K562 (cell line): ENCODE measurements around the gene SLC29A2. TPM values are rescaled to one million over a fixed set of nuclear protein-coding genes. Genes with fewer than 3 reads are reported as not detected.

Experiments
- ATAC-seq: fragments of 200-7000 bp; cut with Tn5 transposase; 3 replicates; pipeline ENCODE4 v1.9.1; 2020; ENCODE audit warnings: moderate library complexity
- BruUV-seq: library from RNA; stranded (reverse); fragments of 400-500 nt; replicated peaks from 2 replicates; lab custom pipeline; 2021; lab: Mats Ljungman, UMichigan
- CTCF ChIA-PET: fragments of 300-600 bp; formaldehyde crosslinking; extraction: SDS; loops from one replicate; lab custom pipeline; 2021; ENCODE audit warnings: low intra/inter-chr PET ratio; lab: Yijun Ruan, JAX
- POLR2A ChIA-PET: fragments of 300-600, 350-650 bp; sonication (Branson Sonifier 250); formaldehyde crosslinking; extraction: SDS; loops from one replicate; lab custom pipeline; 2021; ENCODE audit warnings: antibody characterized with exemption, inconsistent platforms; lab: Yijun Ruan, JAX
- DNase-seq, 4 experiments: peaks; one replicate each; pipeline versions ENCODE4 v3.0.0 to v3.0.0-alpha.2; 2011 to 2018; ENCODE audit warnings: low spot score in 3 of 4, mixed read lengths in 3 of 4; ENCODE audit errors: extremely low read depth in 1 of 4
- FAIRE-seq: peaks from 2 replicates; lab custom pipeline; 2011; peaks lifted over from hg19 to GRCh38; lab: Jason Lieb, UNC
- H2AFZ ChIP-seq: 2 replicates; pipeline ENCODE4 v1.6.0; 2011; ENCODE audit warnings: low read depth, low read length, control low read depth, inconsistent platforms
- H3K27ac ChIP-seq: fragments of 200-600 bp; 3 replicates; pipeline ENCODE4 v1.8.0; 2011; ENCODE audit warnings: low read depth, mild to moderate bottlenecking, control low read depth, inconsistent platforms, low read length, moderate library complexity, mixed read lengths; ENCODE audit errors: extremely low read depth
- H3K27me3 ChIP-seq, 2 experiments: fragments of 300-600 bp in 1 of 2; 2 replicates in 1 of 2; 3 replicates in 1 of 2; pipeline versions ENCODE4 v1.6.0 to v1.8.0; 2011; ENCODE audit warnings: inconsistent platforms in 2 of 2, low read length in 2 of 2, mild to moderate bottlenecking in 1 of 2, mixed read lengths in 1 of 2, moderate library complexity in 1 of 2; ENCODE audit not compliant: control insufficient read depth in 2 of 2, insufficient read depth in 2 of 2
- H3K36me3 ChIP-seq: fragments of 300-600 bp; 3 replicates; pipeline ENCODE4 v1.8.0; 2011; ENCODE audit warnings: mild to moderate bottlenecking, low read length, inconsistent platforms; ENCODE audit not compliant: control insufficient read depth, insufficient read depth
- H3K4me1 ChIP-seq, 2 experiments: fragments of 200-600 bp in 1 of 2; replicated peaks in 1 of 2; 2 replicates in 1 of 2; 3 replicates in 1 of 2; pipeline versions ENCODE4 v1.5.1 to v1.8.0; 2011; ENCODE audit warnings: inconsistent platforms in 2 of 2, low read length in 2 of 2, mild to moderate bottlenecking in 1 of 2, mixed read lengths in 1 of 2, moderate library complexity in 1 of 2; ENCODE audit not compliant: control insufficient read depth in 2 of 2, insufficient read depth in 2 of 2
- H3K4me2 ChIP-seq: 2 replicates; pipeline ENCODE4 v1.6.1; 2011; ENCODE audit warnings: low read length, control low read depth, inconsistent platforms, mixed read lengths; ENCODE audit not compliant: insufficient read depth
- H3K4me3 ChIP-seq: fragments of 200-600 bp; sonication (generic), shearing (Covaris generic); 2 replicates; pipeline ENCODE4 v1.5.1; 2016; ENCODE audit warnings: control low read depth, inconsistent platforms
- H3K79me2 ChIP-seq: fragments of 200-600 bp; 3 replicates; pipeline ENCODE4 v1.8.0; 2011; ENCODE audit warnings: low read length, inconsistent platforms; ENCODE audit not compliant: control insufficient read depth, insufficient read depth
- H3K9ac ChIP-seq, 2 experiments: 2 replicates each; pipeline versions ENCODE4 v1.6.0 to v1.6.1; 2011; ENCODE audit warnings: low read depth in 2 of 2, low read length in 2 of 2, control low read depth in 1 of 2, inconsistent platforms in 1 of 2, mild to moderate bottlenecking in 1 of 2, mixed read lengths in 1 of 2; ENCODE audit not compliant: insufficient read depth in 1 of 2
- H3K9me1 ChIP-seq: one replicate; pipeline ENCODE4 v1.6.0; 2011; ENCODE audit warnings: inconsistent platforms, mild to moderate bottlenecking, low read length, moderate library complexity; ENCODE audit not compliant: control insufficient read depth, insufficient read depth
- H3K9me3 ChIP-seq: replicated peaks from 2 replicates; pipeline ENCODE4 v1.5.1; 2011; ENCODE audit warnings: low read depth, low read length, inconsistent platforms; ENCODE audit not compliant: control insufficient read depth, insufficient read depth
- H4K20me1 ChIP-seq: replicated peaks from 2 replicates; pipeline ENCODE4 v1.6.1; 2011; ENCODE audit warnings: low read length, inconsistent platforms, mixed read lengths; ENCODE audit not compliant: control insufficient read depth, insufficient read depth
- CC2D1A ChIP-seq: fragments of 450-650 bp; IDR thresholded peaks from 2 replicates; pipeline ENCODE4 v1.6.1; 2017; ENCODE audit warnings: mild to moderate bottlenecking
- MITF ChIP-seq: IDR thresholded peaks from 2 replicates; pipeline ENCODE4 v1.6.1; 2014; ENCODE audit warnings: antibody characterized with exemption
- POLR2AphosphoS5 ChIP-seq: IDR thresholded peaks from 2 replicates; pipeline ENCODE4 v1.6.1; 2011; ENCODE audit warnings: mild to moderate bottlenecking, low read depth, low read length, moderate library complexity; ENCODE audit not compliant: control insufficient read depth, insufficient read depth
- POLR2G ChIP-seq: fragments of 200-400 bp; formaldehyde crosslinking; IDR thresholded peaks from 2 replicates; pipeline ENCODE4 v1.6.1; 2017; ENCODE audit warnings: low read depth, mild to moderate bottlenecking, antibody characterized with exemption, low read length, moderate library complexity
- RBFOX2 ChIP-seq: fragments of 200-400 bp; formaldehyde crosslinking; IDR thresholded peaks from 2 replicates; pipeline ENCODE4 v1.6.1; 2017; ENCODE audit warnings: low read depth, mild to moderate bottlenecking, low read length, moderate library complexity
- SP1 ChIP-seq: sonication (generic); formaldehyde crosslinking; IDR thresholded peaks from 2 replicates; pipeline ENCODE4 v1.8.1; 2022; ENCODE audit warnings: mild to moderate bottlenecking, missing genetic modification reagents
- WGBS: fragments of 100-300 bp; shearing (Covaris generic); methylation state at CpG from one replicate; pipeline ENCODE4 v1.1.6; 2016; ENCODE audit warnings: low coverage, mixed read lengths; ENCODE audit not compliant: insufficient coverage; ENCODE audit errors: missing lambda C conversion rate; 5-methylcytosine and 5-hydroxymethylcytosine counted together
- in situ Hi-C: fragments of 300-500 bp; cut with MboI; formaldehyde crosslinking; loops from 4 replicates; pipeline ENCODE4 v1.15.0; 2018; ENCODE audit warnings: inconsistent platforms, mixed read lengths
- intact Hi-C: fragments of 100-400 bp; cut with micrococcal nuclease; formaldehyde crosslinking; loops from 2 replicates; pipeline ENCODE4 v1.14.2; 2022
- polyA plus RNA-seq, 8 experiments: library from polyadenylated mRNA; depleted of rRNA in 4 of 8; stranded (reverse) in 5 of 8; unstranded in 3 of 8; fragments of >200 nt; fragmentation: Nextera tagmentation in 2 of 8; fragmentation: Illumina TruSeq in 1 of 8; extraction: Ambion mirVana in 2 of 8; extraction: Trizol in 1 of 8; gene quantifications; 2 replicates each; pipeline versions ENCODE4 v1.2.1 to v1.2.3, GENCODE V29; 2011 to 2014; ENCODE audit warnings: inconsistent platforms in 1 of 8, missing spikeins in 1 of 8
- total RNA-seq, 7 experiments: library from RNA; depleted of rRNA in 6 of 7; stranded (reverse); fragments of >200 nt in 6 of 7; fragmentation: Illumina TruSeq in 2 of 7; extraction: Trizol in 2 of 7; gene quantifications; 2 replicates each; pipeline versions ENCODE4 v1.2.1 to v1.2.3, GENCODE V29; 2011 to 2021; ENCODE audit warnings: low replicate concordance in 1 of 7
- TF ChIP-seq, protein P1 (sequence below): fragments of 450-650 bp; IDR thresholded peaks from 2 replicates; pipeline ENCODE4 v1.6.1; 2016; ENCODE audit warnings: mild to moderate bottlenecking
- TF ChIP-seq, protein P2 (sequence below): fragments of 250-450 bp; sonication (Bioruptor Pico); IDR thresholded peaks from 2 replicates; pipeline ENCODE4 v1.4.0; 2020

Gene SLC29A2
- total and polyA plus RNA-seq, 9 of the 15 experiments (the other 6 are each of a cell fraction or from before 2014, with no cell fraction given), result 2.4 to 48.6 (median 14.2) TPM

GRCh38 chr11:66369073-66369894, 2.3 kb downstream of the SLC29A2 start:
- H3K9ac ChIP-seq, result peak overlapping the region; percentile 93 to 96
- FAIRE-seq (no peak), ATAC-seq (no peak), DNase-seq (peak in 1 of 4 experiments; percentile 3)
- peak overlapping the region; percentile 17; the same call in 1 of the 3 replicates for H3K27ac ChIP-seq
- peaks cover 11% of the 10 kb centered on the region; the same call in 1 of the 2 replicates for H4K20me1 ChIP-seq
- CTCF ChIA-PET, result no interaction called here
- H2AFZ ChIP-seq, result no peak overlapping the region
- intact Hi-C loops (no loop called here), in situ Hi-C loops (no loop called here)
- 92% methylated on average over 24 of the region's 25 CpGs for WGBS
- no peaks in the 10 kb centered on the region for H3K27me3 ChIP-seq
- H3K79me2 ChIP-seq, result peaks cover 51% of the 10 kb centered on the region
- H3K4me2 ChIP-seq, result peak overlapping the region; percentile 99
- POLR2A ChIA-PET, result interaction anchor here (0.7 to 1.8 kb wide), 4 partner anchors 9 to 123 kb away, joined by 3 to 6 read pairs (median 4); partner anchors contain the start of gene B4GAT1
- peak overlapping the region; percentile 93; the same call in 1 of the 2 replicates for H3K4me3 ChIP-seq
- peaks cover 21 to 54% of the 10 kb centered on the region in 2 experiments; a peak in 4 of 5 replicates for H3K4me1 ChIP-seq
- no peaks in the 10 kb centered on the region for H3K9me3 ChIP-seq
- H3K9me1 ChIP-seq, result peaks cover 7% of the 10 kb centered on the region
- TF ChIP-seq, protein P1, sequence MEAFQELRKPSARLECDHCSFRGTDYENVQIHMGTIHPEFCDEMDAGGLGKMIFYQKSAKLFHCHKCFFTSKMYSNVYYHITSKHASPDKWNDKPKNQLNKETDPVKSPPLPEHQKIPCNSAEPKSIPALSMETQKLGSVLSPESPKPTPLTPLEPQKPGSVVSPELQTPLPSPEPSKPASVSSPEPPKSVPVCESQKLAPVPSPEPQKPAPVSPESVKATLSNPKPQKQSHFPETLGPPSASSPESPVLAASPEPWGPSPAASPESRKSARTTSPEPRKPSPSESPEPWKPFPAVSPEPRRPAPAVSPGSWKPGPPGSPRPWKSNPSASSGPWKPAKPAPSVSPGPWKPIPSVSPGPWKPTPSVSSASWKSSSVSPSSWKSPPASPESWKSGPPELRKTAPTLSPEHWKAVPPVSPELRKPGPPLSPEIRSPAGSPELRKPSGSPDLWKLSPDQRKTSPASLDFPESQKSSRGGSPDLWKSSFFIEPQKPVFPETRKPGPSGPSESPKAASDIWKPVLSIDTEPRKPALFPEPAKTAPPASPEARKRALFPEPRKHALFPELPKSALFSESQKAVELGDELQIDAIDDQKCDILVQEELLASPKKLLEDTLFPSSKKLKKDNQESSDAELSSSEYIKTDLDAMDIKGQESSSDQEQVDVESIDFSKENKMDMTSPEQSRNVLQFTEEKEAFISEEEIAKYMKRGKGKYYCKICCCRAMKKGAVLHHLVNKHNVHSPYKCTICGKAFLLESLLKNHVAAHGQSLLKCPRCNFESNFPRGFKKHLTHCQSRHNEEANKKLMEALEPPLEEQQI, result no peak
- 0 out of 2 replicates have a peak, but pooled peaks have one; percentile 9 for TF ChIP-seq POLR2AphosphoS5
- TF ChIP-seq, protein P2, sequence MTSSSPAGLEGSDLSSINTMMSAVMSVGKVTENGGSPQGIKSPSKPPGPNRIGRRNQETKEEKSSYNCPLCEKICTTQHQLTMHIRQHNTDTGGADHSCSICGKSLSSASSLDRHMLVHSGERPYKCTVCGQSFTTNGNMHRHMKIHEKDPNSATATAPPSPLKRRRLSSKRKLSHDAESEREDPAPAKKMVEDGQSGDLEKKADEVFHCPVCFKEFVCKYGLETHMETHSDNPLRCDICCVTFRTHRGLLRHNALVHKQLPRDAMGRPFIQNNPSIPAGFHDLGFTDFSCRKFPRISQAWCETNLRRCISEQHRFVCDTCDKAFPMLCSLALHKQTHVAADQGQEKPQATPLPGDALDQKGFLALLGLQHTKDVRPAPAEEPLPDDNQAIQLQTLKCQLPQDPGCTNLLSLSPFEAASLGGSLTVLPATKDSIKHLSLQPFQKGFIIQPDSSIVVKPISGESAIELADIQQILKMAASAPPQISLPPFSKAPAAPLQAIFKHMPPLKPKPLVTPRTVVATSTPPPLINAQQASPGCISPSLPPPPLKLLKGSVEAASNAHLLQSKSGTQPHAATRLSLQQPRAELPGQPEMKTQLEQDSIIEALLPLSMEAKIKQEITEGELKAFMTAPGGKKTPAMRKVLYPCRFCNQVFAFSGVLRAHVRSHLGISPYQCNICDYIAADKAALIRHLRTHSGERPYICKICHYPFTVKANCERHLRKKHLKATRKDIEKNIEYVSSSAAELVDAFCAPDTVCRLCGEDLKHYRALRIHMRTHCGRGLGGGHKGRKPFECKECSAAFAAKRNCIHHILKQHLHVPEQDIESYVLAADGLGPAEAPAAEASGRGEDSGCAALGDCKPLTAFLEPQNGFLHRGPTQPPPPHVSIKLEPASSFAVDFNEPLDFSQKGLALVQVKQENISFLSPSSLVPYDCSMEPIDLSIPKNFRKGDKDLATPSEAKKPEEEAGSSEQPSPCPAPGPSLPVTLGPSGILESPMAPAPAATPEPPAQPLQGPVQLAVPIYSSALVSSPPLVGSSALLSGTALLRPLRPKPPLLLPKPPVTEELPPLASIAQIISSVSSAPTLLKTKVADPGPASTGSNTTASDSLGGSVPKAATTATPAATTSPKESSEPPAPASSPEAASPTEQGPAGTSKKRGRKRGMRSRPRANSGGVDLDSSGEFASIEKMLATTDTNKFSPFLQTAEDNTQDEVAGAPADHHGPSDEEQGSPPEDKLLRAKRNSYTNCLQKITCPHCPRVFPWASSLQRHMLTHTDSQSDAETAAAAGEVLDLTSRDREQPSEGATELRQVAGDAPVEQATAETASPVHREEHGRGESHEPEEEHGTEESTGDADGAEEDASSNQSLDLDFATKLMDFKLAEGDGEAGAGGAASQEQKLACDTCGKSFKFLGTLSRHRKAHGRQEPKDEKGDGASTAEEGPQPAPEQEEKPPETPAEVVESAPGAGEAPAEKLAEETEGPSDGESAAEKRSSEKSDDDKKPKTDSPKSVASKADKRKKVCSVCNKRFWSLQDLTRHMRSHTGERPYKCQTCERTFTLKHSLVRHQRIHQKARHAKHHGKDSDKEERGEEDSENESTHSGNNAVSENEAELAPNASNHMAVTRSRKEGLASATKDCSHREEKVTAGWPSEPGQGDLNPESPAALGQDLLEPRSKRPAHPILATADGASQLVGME (CRISPR knock-in tag), result no peak
- TF ChIP-seq MITF, result no peak
- 0 out of 2 replicates have a peak, but pooled peaks have one; percentile 36 for TF ChIP-seq SP1 (CRISPR knock-in tag)
- peak; percentile 46 for TF ChIP-seq POLR2G
- no peak for TF ChIP-seq CC2D1A
- TF ChIP-seq RBFOX2, result peak; percentile 51; the same call in 1 of the 2 replicates
- BruUV-seq, result no TSS peak
- peaks cover 62% of the 10 kb centered on the region for H3K36me3 ChIP-seq
